AG08396 (cell line): ENCODE measurements around the gene ROCK2.
"Not testable (repeated sequence)": the region's sequence is repeated elsewhere in the genome, so short reads cannot be mapped to it uniquely, and the experiment has no call there.

Experiments
- DNase-seq: peaks from one replicate; pipeline ENCODE4 v3.0.0; 2012; ENCODE audit warnings: low spot score, mixed read lengths

ROCK2 gene

DNA sequence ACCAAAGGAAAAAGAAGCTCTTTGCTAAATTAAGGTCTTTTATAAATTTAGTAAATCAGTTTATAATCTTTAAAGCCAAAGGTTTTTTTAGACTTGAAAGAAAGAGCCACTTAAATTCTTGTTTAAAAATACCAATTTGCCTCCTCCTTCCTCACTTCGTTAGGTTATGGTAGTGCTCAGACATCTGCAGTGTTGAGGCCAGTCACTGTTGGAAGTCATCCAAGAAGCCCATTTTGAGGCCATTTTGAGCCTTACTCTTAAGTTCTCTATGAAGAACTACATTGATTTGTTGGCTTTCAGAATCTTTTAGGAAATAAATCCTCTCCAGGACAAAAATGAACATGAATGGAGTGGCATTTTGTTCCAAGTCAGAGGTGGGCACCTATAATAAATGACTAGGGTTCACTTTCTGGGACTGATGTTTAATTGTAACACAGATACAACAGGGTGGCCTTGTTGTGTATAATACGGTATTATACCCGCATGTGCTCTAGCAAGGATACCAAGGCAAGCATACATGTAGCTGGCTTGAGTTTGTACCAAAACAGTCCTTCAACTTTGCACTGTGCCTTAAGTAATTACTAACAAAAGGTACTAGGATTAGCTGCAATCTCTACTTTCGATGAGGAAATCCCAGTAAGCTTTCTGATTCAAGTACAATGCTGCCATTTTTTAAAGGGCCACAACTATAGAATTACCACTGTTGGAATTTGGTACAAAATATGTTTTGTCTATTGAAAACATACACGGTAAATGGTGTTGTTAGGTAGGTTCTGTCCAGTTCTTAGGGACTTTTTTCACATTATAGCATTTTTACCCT is 166.4 kb downstream of the ROCK2 start:
- DNase-seq = no peak

DNA sequence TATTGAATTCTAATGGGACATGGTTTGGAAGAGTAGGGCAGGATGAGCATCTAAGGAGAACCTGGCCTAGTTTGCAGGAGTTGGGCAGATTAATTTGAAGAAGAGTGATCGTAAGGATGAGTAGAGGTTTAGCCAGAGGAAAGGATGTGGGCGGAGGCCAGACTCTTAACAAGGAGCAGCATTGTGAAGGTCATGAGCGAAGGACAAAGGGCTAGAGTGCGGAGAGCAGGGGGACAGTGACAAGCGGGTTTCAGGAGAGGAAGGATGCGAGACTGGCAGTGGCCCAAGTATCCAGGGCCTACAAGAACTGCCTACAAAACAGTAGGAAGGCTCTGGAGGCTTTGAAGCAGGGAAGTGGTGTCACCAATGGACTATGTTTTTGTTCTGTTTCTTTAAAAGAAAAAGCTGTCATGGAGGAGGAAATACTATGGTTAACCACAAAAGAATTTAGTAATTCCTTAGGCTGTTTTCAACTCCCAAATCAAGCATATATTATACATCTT is 169.1 kb downstream of the ROCK2 start:
- peak; percentile 52 for DNase-seq

DNA sequence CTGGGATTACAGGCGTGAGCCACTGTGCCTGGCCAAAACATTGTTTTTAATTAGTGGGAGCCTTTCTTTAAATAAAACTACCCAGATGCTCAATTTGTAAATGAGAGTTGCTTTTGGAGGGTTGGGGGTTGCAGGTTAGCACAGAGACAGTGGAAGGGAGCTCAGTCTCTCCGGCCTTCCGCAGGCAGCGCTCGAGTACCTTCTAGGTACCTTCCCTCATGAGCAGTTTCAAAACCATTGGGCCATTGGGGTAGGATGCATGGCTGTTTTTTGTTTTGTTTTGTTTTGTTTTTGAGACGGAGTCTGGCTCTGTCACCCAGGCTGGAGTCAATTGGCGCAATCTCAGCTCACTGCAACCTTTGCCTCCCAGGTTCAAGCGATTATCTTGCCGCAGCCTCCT is 170.2 kb downstream of the ROCK2 start:
- no peak for DNase-seq

DNA sequence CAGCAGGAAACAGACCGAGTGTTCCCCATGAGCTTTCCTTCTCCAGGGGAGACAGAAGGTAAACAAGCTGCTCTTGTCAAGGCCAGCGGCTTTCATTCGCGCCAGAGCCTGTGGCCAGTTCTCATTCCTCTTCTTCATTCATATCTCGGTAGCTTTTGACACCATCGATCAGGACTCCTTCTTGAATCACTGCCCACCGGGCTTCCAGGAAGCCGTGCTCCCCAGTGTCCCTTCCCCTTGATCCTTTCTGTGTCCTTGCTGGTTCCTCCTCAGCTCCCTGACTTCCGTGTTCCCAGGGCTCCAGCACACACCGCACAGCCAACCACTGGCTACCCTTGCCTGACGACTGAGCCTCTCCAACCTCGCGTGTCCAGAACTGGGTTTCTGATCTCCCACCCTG is 175.1 kb downstream of the ROCK2 start:
- no peak for DNase-seq

DNA sequence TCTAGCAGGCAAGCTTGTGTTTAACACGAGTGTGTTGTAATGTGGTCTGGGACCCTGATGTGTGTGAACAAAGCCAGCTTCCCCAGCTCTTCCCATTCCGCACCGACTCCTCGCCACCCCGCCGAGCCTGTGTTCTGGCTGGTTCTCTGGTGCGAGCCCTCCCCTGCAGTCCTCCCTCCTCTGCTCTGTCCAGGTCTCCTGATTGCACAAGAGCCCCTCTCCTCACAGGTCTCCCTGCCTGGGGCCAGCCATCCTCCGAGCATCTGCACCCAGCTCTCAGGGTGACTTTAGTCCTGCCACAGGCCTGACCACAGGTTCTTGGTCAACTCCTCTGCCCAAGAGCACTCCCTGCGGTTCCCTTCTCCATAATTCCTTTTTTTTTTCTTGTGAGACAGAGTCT is 175.9 kb downstream of the ROCK2 start:
- no peak for DNase-seq

DNA sequence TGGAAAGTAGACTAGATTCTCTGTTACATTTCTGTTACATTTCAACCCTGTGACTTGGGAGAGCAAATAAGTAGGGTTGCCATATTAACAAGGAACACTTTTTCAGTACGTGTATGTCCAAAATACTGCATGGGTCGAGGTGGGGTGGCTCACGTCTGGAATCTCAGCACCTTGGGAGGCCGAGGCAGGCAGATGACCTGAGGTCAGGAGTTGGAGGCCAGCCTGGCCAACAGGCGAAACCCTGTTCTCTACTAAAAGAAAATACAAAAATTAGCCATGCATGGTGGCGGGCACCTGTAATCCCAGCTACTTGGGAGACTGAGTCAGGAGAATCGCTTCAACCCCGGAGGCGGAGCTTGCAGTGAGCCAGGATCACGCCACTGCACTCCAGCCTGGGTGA is 178.0 kb downstream of the ROCK2 start:
- no peak for DNase-seq

DNA sequence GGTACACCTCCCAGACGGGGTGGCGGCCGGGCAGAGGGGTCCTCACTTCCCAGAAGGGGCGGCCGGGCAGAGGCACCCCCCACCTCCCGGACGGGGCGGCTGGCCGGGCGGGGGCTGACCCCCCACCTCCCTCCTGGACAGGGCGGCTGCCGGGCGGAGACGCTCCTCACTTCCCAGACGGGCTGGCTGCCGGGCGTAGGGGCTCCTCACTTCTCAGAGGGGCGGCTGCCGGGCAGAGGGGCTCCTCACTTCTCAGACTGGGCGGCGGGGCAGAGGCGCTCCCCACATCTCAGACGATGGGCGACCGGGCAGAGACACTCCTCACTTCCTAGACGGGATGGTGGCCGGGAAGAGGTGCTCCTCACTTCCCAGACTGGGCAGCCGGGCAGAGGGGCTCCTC is 179.4 kb downstream of the ROCK2 start:
- not testable (repeated sequence) for DNase-seq

DNA sequence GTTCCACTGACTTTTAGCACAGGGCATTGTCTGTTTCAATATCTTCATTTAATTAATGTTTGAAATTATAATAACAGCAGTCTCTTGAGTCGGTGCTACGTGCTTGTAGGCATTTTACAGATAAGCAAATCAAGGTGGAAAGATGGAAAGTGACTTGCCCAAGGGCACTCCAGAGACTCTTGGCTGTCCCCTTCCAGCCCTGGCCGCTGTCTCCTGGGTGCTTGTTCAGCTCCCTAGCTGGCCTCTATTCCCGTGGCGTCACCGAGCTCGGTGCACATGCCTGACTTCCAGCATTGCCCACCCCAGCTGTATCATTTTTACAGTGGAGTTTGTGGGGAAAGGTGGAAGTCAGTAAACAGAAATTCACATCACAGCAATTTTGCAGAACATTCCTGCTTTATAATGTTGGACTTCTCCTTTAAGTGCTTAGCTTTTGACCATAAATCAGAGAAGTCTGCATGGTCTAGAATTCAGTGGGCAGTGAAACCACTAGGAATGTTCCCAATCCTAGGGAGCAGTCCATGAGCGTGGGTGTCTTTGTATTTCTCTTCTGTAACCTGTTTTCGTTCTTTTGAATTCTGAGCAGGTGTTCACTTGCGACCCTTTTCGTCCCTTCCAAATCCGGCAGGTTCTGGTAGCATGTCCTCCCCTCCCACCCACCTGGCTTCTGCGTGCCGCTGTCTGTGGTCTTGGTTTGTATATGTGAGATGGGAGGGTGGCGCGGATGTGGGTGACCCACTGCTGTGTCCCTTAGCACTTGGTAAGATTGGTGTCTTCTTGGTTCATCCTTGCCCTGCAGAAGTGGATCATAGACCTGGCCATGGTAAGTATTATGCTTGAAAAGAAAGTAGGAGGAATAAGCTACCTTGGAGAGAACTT is 180.8 kb downstream of the ROCK2 start:
- DNase-seq = no peak

DNA sequence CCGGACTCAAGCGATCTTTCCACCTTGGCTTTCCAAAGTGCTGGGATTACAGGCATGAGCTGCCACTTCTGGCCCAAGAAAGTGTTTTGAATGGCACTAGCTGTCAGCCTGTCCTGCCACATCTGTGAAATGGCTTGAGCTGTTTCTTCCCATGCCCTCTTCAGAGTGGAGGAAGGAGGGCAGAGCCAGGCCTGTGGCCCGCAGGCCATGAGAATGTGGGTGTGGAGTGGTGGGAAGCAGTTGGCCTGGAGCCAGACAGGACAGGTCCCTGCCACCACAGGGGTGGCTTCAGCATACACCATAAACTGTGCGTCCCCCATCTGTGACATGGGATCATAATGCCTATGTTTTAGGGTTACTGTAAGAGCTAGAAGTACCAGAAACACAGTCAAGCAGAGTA is 182.7 kb downstream of the ROCK2 start:
- no peak for DNase-seq

DNA sequence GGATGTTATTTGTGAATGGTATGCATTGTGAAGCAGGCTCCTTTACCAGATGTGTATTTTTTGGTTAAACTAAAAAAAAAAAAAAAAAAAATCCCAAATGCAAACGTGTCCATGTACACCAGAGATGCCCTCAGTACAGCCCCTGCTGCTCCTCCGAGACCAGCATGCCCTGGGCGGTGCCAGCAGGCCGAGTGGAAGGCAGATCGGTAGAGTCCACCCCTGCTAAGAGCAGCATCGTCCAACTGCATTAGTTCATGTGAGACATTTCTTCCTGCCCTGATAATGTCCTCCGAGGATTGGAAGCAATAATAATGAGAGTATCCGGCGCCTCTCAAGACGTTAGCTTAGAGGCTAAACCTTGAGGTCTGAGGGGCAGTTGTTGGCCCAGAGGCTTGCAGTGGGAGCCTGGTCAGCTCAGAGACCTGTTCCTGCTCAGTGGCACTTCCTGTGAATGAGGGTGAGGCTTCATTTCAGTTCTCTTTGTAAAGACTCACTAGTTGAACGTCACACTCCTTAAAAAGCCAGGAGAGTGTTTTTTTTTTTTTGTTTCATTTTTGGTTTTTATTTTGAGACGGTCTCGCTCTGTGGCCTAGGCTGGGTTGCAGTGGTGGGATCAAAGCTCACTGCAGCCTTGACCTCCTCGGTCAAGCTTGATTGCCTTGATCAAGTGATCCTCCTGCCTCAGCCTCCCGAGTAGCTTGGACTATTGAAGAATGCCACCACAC is 183.5 kb downstream of the ROCK2 start:
- DNase-seq = no peak

DNA sequence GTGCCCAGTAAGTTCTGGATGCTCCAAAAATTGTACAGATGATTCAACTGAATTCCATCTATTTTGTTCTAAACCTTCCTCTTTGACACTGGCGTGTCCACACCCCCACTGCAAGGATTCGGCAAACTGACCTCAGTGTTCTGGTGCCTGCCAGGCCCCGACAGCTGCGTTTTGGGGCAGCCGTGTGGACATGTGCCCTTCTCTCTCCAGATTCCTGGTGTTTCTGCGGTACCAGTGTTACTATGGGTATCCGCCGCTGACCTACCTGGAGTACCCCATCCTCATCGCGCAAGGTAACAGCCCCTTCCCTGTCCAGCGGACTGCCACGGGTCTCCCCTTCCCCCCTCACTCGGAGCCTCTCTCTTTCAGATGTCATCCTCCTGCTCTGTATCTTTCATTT is 184.2 kb downstream of the ROCK2 start:
- no peak for DNase-seq

DNA sequence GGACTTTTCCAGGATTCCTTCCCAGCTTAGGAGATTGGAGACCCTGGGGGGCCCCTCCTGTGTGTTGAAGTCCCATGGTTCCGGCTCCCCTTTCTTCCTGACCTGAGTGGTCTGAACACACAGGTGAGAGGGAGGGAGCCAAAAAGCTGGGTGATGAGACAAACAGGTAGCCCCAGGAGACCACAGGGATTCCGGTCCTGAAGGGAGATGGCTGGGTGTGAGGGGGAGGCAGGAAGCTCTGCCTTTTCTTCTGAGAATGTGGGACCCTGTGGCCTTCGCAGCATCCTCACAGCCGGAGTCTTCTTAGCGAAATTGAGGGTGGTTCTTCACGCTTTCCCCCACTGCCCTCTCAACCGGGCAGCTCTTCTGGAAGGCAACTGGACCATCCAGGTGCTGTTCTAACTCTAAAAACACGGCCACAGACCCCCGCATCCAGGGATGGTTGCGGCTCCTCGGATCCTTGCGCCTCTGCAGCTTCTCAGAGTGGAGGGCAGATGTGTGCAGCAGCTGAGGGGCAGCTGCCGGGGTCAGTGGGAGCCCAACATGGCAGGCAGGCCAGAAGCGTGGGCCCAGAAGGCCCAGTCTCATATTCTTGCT is 184.8 kb downstream of the ROCK2 start:
- no peak for DNase-seq

DNA sequence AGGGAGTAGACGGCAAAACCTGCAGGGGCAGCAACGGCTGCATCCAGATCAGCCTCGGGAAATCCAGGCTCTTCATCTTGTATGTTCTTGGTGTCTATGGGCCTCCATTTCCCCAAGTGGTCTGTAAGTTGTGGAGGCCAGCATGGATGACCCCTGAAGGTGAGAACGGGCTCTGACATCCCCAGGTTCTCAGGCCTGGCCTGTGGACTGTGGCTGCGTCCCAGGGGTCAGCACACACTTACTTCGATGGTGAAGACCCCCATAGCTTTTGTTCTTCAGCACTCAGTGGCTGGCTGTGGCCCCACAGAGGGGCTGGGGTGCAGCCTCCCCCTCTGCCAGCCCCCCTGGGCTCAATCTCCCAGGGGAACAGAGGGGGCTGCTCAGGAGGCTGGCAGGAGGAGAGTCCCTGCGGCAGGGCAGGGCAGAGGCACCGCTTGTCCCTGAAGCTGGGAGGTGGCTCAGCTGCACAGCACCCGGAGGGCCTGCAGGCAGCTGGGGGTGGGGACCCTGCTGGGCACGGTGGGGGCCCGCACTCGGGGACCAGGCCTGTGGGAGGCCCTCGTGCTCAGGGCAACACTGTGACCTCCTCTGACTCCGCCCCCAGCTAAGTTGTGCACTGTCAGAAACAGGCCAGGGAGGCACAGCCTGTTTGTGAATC is 185.4 kb downstream of the ROCK2 start:
- DNase-seq = no peak

DNA sequence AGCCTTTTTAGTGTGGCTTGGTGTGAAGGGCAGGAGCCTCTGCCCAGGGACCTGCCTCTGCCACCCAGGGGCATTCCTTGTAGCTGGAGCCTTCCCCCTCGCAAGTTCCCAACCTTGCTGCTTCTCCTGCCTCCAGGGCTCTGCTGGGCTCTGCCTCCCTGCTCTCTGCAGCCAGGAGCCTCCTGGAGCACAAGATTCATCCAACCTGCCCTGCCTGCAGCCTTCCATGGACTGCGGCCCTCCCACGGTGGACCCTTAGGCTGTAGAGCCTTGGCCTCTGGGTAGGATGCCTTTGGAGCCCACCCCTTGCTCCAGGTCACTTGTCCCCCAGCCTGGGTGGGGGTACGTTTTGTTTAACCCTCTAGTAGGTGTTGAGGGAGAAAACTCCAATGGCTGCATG is 186.7 kb downstream of the ROCK2 start:
- DNase-seq = no peak

DNA sequence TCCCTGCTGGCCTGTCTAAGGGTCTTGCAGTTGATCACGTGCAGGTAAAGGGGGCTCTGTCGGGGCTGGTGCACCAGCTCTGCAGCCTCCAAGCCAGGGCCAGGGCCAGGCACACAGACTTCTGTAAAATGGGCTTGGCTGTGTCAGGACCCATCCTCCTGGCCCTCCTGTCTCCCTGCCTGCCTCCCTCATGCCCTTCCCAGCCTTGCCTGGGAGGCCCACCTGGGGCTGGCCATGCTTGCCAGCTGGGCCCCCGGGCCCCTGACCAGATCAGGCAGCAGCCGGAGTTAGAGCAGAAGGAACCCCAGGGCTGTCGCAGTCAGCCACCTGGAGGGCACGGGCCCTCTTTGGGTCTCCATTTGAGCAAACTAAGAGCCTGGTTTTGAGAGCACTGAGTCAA is 187.1 kb downstream of the ROCK2 start:
- DNase-seq = no peak

DNA sequence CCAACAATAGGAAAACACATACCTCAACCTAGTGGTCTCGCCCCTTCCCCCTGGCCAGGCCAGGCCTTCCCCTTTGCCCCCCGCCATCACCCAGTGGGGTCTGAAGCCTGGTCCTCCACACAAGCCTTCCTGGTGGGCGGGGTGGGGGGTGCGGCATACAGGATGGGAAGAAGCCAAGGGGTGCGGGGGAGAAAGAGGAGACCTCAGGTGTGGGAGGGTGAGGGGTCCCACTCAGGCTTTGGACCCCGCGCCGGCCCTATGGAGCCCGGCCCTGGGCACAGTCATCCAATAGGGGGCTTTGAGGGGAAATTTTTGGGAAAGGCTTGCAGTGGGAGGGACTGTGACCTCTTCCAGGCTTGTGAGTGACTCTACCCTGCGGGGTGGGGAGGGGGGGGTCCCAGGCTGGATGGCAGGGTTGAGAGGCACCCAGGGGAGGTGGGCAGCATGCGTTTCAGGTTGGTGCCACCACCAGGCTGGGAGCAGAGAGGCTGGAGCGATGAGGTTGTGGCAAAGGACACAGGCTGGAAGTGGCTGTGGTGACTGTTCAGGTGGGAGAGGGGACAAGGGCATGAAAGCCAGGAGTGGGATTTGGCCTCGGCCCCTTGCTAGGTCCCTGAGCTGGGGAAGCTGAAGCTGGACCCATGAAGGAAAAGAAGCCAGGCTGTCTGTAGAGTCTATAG is 187.9 kb downstream of the ROCK2 start:
- DNase-seq = no peak

DNA sequence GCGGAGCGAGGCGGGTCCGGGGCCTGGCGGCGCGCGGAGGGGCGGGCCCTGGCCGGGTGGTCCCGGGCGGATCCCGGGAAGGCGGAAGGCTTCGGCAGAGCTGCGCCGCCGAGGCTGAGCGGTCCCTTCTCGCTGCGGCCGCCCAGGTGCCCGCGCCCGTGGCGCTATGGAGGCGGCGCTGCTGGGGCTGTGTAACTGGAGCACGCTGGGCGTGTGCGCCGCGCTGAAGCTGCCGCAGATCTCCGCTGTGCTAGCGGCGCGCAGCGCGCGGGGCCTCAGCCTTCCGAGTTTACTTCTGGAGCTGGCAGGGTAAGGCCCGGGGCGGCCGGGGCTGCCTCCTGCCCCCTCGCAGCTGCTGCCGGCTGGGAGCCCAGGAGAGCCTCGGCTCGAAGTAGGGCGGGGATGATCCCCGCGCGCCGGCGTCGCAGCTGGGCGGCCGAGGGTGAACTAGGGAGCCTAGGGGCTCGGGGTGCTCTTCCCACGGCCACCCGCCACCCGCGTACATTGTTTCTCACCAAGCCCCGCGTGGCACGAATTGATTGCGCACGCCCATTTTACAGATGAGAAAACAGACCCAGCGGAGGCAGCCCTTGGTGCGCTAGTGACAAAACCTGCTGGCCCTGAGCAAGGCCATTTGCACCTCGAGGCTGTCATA is 188.9 kb downstream of the ROCK2 start, which contains the start of gene SLC66A3:
Gene SLC66A3 (plus strand): TSS at position 87 of the 655 bp plus-strand sequence. CDS start 80 bp downstream, at position 167.
- no peak for DNase-seq

DNA sequence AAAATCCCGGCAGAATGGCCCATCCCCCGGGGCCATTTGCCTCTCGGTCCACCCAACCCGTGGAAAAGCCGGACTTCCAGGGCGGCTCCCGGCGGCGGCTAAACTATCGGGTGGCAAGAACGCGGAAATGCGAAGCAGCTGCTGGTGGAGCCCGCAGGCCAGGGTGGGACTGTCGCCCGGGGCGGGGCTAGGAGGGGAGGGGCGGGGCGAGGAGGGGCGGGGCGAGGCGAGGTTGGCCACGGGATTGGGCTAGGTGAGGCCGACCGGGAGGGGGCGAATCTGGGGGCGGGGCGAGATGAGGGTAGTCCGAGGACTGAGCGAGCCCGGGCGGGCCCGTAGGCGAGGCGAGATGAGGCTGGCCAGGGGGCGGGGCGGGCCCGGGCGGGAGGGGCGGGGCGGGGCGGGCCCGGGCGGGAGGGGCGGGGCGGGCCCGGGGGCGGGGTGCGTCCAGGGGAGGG is 189.5 kb downstream of the ROCK2 start:
- DNase-seq = peak; percentile 100

DNA sequence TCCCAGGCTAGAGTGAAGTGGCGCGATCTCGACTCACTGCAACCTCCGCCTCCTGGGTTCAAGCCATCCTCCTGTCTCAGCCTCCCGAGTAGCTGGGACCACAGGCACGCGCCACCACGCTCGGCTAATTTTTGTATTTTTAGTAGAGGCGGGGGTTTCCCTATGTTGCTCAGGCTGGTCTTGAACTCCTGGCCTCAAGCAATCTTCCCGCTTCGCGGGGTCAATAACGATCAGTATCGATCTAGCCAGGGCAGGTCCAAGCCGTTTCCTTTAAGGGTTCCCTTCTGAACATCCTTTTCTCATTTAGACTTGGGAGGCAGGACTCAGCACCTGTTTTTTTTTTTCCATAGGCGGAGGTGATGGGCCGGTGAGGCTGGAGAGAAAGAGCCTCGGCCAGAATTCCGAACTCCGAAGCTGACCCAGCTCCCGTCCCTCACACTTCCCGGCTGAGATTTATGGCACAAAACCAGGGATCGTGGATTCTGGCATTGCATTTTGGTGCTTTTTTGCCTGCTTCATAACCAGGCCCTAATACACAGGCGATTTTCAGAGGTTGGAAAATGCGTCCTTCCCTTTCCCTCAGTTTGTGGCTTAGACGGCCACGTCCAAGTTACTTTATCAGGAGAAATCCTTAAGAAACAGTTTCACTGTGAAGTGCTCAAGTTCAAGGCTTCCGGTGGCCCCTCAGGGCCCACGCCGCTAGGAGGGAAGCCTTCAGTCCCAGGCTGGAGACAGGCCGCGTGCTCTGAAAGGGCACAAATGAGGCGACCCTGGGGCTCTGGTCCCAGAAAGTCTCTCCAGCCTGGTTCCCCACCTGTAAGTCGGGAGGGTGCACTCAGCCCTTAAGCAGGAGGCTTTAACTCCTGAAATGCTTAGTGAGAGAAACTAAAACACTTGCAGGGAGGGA is 190.2 kb downstream of the ROCK2 start:
- DNase-seq = no peak
